Neural cell (in vitro differentiated cells): ENCODE measurements around the gene HSDL2.

Experiments used
- CTCF ChIP-seq: fragments of 450-650 bp; IDR thresholded peaks from 2 replicates; pipeline ENCODE4 v1.5.1; 2014; ENCODE audit warnings: antibody characterized with exemption, mild to moderate bottlenecking, moderate library complexity; ENCODE audit not compliant: poor library complexity, severe bottlenecking
- EZH2 ChIP-seq: fragments of 200-600, 300-800 bp; shearing (Covaris generic), sonication (generic); IDR thresholded peaks from 2 replicates; pipeline ENCODE4 v1.6.1; 2014; ENCODE audit warnings: antibody characterized with exemption, low read length, borderline replicate concordance, mild to moderate bottlenecking; ENCODE audit not compliant: insufficient read depth, poor library complexity, severe bottlenecking
- MXI1 ChIP-seq: fragments of 450-650 bp; conservative IDR thresholded peaks from 2 replicates; pipeline ENCODE4 v1.6.1; 2014; ENCODE audit warnings: antibody characterized with exemption, mild to moderate bottlenecking; ENCODE audit not compliant: poor library complexity, severe bottlenecking
- RAD21 ChIP-seq: fragments of 450-650 bp; conservative IDR thresholded peaks from 2 replicates; pipeline ENCODE4 v1.6.1; 2014; ENCODE audit warnings: antibody characterized with exemption, mild to moderate bottlenecking, moderate library complexity
- SMC3 ChIP-seq: fragments of 450-650 bp; conservative IDR thresholded peaks from 2 replicates; pipeline ENCODE4 v1.6.1; 2014; ENCODE audit warnings: antibody characterized with exemption, mild to moderate bottlenecking, moderate library complexity; ENCODE audit not compliant: poor library complexity

GRCh38 chr9:112500842-112501241 lies 120.9 kb downstream of the HSDL2 start:
- TF ChIP-seq EZH2 (no peak), CTCF (no peak), RAD21 (no peak), MXI1 (no peak), SMC3 (no peak)
